Transverse colon (tissue), 4 donors: ENCODE results near the gene NPAS1.

Source experiments
- EP300 ChIP-seq: sonication (generic); formaldehyde crosslinking; IDR thresholded peaks from one replicate; pipeline ENCODE4 v1.6.1; 2017; ENCODE audit warnings: antibody characterized with exemption, low read depth
- POLR2A ChIP-seq: fragments of 450-650 bp; IDR thresholded peaks from one replicate; pipeline ENCODE4 v1.6.1; 2016; ENCODE audit warnings: antibody characterized with exemption, mild to moderate bottlenecking, moderate library complexity
- POLR2AphosphoS5 ChIP-seq, 3 donors: sonication (generic); formaldehyde crosslinking; IDR thresholded peaks; one replicate each; pipeline ENCODE4 v1.6.1; 2016; ENCODE audit warnings: antibody characterized with exemption in 3 of 3
- TF ChIP-seq, protein P1 (sequence below), 5 experiments: fragments of 200-600 bp in 3 of 5; fragments of 450-650 bp in 2 of 5; sonication (generic) in 3 of 5; IDR thresholded peaks; 1 replicate in 2 of 5; 2 replicates in 3 of 5; pipeline ENCODE4 v1.5.1; 2016 to 2017; ENCODE audit warnings: antibody characterized with exemption in 5 of 5, inconsistent platforms in 3 of 5, mild to moderate bottlenecking in 2 of 5, moderate library complexity in 1 of 5

DNA sequence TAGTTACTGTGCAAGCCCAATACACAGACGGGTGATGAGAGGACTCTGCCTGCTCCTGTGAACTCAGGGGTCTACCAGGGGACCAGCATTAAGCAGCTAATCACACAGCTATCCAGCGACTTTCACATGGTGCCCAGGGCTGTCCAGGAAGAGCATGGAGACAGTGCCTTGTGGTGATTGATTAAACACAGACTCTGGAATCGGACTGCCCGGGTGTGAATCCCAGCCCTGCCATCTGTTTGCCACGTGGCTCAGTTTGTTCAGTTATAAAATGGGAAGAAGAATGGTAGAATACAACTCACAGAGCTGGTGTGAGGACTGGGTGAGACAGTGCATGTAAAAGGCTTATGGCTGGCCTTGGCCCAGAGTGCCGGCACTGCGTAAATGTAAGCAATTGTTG, 42.1 kb upstream of the NPAS1 start:
- TF ChIP-seq, protein P1, sequence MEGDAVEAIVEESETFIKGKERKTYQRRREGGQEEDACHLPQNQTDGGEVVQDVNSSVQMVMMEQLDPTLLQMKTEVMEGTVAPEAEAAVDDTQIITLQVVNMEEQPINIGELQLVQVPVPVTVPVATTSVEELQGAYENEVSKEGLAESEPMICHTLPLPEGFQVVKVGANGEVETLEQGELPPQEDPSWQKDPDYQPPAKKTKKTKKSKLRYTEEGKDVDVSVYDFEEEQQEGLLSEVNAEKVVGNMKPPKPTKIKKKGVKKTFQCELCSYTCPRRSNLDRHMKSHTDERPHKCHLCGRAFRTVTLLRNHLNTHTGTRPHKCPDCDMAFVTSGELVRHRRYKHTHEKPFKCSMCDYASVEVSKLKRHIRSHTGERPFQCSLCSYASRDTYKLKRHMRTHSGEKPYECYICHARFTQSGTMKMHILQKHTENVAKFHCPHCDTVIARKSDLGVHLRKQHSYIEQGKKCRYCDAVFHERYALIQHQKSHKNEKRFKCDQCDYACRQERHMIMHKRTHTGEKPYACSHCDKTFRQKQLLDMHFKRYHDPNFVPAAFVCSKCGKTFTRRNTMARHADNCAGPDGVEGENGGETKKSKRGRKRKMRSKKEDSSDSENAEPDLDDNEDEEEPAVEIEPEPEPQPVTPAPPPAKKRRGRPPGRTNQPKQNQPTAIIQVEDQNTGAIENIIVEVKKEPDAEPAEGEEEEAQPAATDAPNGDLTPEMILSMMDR (IDR thresholded peaks at IDR 0.05): no peak
- TF ChIP-seq POLR2AphosphoS5 (IDR thresholded peaks at IDR 0.05) (no peak), POLR2A (no peak), EP300 (no peak)
